Measurements from ENCODE around the gene ADGRV1. TPM values are rescaled to one million over a fixed set of nuclear protein-coding genes. Genes with fewer than 3 reads are reported as not detected.

Gene ADGRV1
- total and polyA plus RNA-seq, 9 of the 15 experiments (the other 6 are each of a cell fraction or from before 2014, with no cell fraction given) = 21.7 to 156 (median 58.2) TPM

- peak; percentile 67 for TF ChIP-seq TAL1 (IDR thresholded peaks at IDR 0.05)
- TF ChIP-seq ZNF699 (CRISPR knock-in tag; IDR thresholded peaks at IDR 0.05; ENCODE audit: insufficient replicate concordance) = no peak
- 0 out of 2 replicates have a peak, but pooled peaks have one; percentile 34 for TF ChIP-seq ZNF175 (CRISPR knock-in tag; IDR thresholded peaks at IDR 0.05; ENCODE audit: low read depth)
- no peak for TF ChIP-seq ZHX1 (conservative IDR thresholded peaks at IDR 0.05; ENCODE audit: low read length)
- TF ChIP-seq RBM22 (IDR thresholded peaks at IDR 0.05; ENCODE audit: low read depth, low read length, poor library complexity, severe bottlenecking) = no peak
- TF ChIP-seq NCOA2 (IDR thresholded peaks at IDR 0.05; ENCODE audit: partially characterized antibody in 2 of 2) = no peak
- TF ChIP-seq ZNF57 (CRISPR knock-in tag; IDR thresholded peaks at IDR 0.05) = no peak
- TF ChIP-seq, protein P1, sequence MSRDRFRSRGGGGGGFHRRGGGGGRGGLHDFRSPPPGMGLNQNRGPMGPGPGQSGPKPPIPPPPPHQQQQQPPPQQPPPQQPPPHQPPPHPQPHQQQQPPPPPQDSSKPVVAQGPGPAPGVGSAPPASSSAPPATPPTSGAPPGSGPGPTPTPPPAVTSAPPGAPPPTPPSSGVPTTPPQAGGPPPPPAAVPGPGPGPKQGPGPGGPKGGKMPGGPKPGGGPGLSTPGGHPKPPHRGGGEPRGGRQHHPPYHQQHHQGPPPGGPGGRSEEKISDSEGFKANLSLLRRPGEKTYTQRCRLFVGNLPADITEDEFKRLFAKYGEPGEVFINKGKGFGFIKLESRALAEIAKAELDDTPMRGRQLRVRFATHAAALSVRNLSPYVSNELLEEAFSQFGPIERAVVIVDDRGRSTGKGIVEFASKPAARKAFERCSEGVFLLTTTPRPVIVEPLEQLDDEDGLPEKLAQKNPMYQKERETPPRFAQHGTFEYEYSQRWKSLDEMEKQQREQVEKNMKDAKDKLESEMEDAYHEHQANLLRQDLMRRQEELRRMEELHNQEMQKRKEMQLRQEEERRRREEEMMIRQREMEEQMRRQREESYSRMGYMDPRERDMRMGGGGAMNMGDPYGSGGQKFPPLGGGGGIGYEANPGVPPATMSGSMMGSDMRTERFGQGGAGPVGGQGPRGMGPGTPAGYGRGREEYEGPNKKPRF (IDR thresholded peaks at IDR 0.05; ENCODE audit: low read depth, low read length) = no peak
- no peak for TF ChIP-seq ZNF695 (CRISPR knock-in tag; IDR thresholded peaks at IDR 0.05)
- peak; percentile 44 for TF ChIP-seq KDM5B (IDR thresholded peaks at IDR 0.05; ENCODE audit: insufficient replicate concordance, low read depth, low read length)
- TF ChIP-seq NR2C1 (IDR thresholded peaks at IDR 0.05) = peak; percentile 67; the same call in 1 of the 2 replicates
- TF ChIP-seq NR2C1 (tag; IDR thresholded peaks at IDR 0.05) = peak; percentile 88
- TF ChIP-seq TAF1 (IDR thresholded peaks at IDR 0.05; ENCODE audit: control insufficient read depth, extremely low read depth, insufficient read depth, low read length, severe bottlenecking) = peak; percentile 70
- peak; percentile 68 for TF ChIP-seq RBBP5 (IDR thresholded peaks at IDR 0.05; ENCODE audit: borderline replicate concordance, insufficient read depth, low read length, poor library complexity, severe bottlenecking)
- no peak for TF ChIP-seq KAT2B (IDR thresholded peaks at IDR 0.05; ENCODE audit: low read depth, low read length)
- TF ChIP-seq TEAD1 (CRISPR knock-in tag; IDR thresholded peaks at IDR 0.05) = peak in 1 of 2 experiments; percentile 48; a peak in 1 of 4 replicates
- no peak for TF ChIP-seq ADNP (tag; IDR thresholded peaks at IDR 0.05)
- TF ChIP-seq ZBTB34 (CRISPR knock-in tag; IDR thresholded peaks at IDR 0.05) = no peak
- TF ChIP-seq ZNF655 (CRISPR knock-in tag; IDR thresholded peaks at IDR 0.05) = no peak
Measured at GRCh38 chr5:90645024-90645610, 86.5 kb downstream of the ADGRV1 start (continued).

All from K562 (cell line).